Measurements from ENCODE around the gene PRPF6. TPM values are rescaled to one million over a fixed set of nuclear protein-coding genes. Genes with fewer than 3 reads are reported as not detected.

Gene PRPF6
- polyA plus RNA-seq = 11.7 and 17.3 TPM in 2 replicates

DNA sequence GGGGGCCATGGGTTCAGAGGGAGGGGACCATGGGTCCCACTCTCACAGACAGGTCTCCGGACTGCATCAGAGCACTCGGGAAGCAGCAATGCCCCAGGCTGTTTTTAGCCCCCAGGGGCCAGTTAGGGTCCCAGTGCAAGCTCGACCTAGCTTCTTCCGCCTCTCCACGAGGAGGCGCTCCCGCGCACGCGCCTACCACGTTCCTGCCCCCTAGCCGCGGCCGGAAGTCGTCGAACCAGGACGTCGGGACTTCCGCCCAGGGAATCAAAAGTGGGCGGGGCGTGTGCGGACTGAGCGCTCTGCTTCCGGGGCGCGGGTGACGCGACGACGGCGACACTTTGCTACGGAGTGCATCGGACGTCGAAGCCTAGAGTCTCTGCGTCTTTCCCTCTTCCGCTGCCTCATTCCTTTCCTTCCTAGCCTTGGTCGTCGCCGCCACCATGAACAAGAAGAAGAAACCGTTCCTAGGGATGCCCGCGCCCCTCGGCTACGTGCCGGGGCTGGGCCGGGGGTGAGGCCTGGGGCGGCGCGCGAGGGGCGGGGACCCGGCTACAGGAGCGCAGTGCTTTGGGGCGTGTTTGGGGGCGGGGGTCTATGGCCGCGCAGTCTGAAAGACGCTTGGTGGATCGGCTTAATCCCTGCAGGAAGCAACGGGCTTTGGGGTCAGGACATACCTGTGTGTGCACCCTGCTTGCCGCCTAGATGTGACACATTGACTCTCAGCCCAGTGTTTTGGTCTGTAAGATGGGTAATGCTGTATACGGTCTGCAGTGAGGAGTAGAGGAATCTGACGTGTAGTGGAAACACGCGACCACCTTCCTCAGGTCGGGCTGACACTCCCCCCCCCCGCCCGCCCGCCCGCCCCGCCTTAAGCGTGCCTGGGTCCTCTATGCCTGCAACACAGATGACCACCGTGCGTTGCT lies at the start of gene PRPF6:
PRPF6 (plus strand) TSS at position 327 of the 923 bp plus-strand sequence; CDS start at position 441, 114 bp downstream.

GRCh38 chr20:63955827-63956663 lies 24.9 kb upstream of the PRPF6 start, which contains the start of gene UCKL1:
UCKL1 (minus strand) TSS chr20:63956416; CDS start chr20:63956372, 44 bp downstream.

DNA sequence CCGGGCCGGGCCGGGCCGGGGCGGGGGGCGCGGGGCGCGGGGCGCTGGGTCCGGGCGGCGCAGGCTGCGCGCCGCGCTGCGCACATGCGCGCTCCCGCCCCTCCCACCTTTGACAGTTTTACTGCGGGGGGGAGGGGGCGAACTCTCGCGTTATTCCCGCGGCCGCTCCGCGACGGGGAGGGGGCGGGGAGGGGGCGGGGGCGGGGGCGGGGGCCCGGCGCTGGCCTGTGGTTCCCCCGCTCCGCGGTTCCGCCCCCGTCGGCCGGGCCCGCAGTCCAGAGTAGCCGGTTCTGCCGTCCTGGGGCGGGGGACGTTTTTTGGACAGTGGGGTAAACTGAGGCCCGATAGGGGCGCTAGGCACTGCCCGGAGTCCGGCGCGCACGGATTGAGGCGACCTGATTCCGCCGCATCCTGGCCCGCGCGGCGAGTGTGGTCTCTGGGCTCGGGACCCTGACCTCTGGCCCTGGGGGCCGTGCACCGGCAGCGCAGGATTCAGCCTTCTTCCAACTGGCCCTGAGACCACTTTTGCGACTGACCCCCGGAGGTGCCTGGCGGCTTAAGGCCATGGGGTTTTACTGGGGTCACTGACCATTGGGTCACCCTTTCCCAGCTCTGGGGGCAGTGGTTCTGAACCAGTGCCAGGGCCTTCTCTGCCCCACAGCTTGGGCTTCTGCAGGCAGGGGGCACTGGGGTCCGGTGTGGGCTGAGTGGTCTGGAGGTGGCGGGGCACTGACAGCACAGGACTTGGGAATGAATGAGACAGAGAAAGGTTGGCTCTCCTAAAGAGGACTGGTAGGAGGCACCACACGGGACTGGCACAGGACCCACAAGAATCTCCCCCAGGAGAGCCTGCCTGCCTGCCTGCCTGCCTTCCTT lies 10.9 kb upstream of the PRPF6 start, which contains the start of gene ZNF512B:
ZNF512B (minus strand) TSS at position 93 of the 876 bp plus-strand sequence. CDS start 1,980 bp downstream, outside the sequence.

DNA sequence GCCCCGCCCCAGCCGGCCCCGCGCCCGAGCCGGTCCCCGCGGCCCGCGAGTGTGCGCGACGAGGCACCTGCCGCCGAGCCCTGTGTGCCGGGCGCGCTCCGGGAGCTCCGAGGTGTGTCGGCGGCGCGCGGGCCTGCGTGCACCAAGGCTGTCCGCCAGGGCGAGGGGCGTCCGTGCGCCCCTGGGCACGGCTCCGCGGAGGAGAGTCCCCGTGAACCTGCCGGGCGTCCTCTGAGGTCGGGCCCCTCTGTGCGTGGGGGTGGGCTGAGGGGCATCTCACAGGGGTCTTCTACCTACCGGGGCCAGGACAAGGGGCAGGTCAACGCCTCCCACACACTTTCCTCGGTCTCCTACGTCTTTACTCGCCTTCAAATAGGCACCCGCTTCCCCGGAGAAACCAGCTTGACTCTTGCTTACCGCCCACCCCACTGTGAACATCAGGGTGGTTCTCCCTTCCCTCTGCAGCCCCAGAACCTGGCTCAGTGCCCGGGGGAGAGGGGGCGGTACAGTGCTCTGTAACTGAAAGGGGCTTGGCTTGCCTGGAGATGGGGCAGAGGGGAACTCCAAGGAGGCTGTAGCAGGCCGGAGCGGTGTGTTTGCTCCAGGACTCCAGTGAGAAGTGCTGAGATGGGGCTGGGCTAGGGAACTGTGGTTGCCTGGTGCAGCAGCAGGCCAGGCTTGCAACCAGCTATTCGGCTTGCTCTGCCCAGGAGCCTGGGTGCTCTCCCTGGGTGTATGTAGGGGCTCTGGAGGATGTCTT lies 1.2 kb upstream of the PRPF6 start, which contains the start of gene SAMD10:
SAMD10 (minus strand) TSS at position 86 of the 760 bp plus-strand sequence. CDS start 175 bp downstream, outside the sequence.

DNA sequence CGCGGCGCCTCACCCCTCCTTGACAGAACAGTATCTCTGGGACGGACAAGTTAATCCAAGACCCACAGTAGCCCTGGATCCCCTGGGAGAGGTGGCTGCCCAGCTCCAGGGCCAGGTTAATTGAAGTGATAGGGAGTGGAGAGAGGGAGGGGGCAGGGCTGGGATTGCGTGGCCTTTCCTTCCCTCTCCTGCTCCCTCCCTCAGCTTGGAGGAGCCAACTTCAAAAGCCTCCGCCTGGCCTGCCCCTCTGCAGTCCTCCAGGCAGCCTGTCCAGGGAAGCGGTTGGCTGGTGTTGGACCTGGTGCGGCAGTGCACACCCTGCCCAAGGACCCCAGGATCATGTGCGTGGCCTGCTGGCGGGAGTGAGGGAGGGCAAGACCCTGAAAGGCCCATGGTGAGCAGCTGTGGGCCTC lies 55.0 kb downstream of the PRPF6 start, which contains the start of gene C20orf204:
C20orf204 (plus strand) TSS at position 250 of the 413 bp plus-strand sequence; CDS start at position 392, 142 bp downstream.

GRCh38 chr20:64049060-64049877 lies 68.3 kb downstream of the PRPF6 start, which contains the start of gene SOX18:
SOX18 (minus strand) TSS chr20:64049639; CDS start chr20:64049516, 123 bp downstream.

DNA sequence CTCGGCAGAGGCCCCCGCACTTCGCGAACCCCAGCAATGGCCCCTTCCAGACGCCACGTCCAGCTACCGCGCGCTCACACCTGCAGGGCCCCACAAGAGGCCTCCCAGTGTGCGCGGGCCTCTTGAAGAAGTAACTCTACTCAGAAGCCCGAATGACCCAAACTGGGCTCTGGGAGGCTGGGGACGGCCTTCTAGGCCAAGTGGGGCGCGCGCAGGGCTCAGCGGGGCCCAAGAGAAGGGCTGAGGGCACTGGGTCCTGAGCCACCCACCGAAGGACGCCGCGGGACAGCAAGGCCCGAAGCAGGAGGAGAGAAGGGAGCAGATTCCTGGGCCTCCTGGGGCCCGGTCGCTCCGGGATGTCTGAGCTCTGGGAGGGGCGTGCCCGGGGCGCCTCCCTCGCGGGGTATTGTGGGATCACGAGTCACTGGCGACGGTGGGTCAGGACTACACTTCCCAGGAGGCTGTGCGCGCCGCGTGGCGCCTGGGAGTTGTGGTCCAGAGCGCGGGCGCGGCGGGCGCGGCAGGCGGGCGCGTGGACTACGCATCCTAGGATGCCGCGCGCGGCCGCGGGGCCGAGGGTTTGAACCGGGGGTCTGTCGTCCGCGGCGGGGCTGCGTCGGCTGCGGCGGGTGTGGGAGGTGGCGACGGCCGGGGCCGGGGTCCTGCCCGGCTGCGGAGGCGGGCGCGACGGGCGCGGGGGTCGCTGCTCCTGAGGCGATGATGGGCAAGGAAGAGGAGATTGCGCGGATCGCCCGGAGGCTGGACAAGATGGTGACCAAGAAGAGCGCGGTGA lies 81.9 kb downstream of the PRPF6 start, which contains the start of gene TCEA2:
TCEA2 (plus strand) TSS at position 603 of the 793 bp plus-strand sequence; CDS start at position 718, 115 bp downstream.

DNA sequence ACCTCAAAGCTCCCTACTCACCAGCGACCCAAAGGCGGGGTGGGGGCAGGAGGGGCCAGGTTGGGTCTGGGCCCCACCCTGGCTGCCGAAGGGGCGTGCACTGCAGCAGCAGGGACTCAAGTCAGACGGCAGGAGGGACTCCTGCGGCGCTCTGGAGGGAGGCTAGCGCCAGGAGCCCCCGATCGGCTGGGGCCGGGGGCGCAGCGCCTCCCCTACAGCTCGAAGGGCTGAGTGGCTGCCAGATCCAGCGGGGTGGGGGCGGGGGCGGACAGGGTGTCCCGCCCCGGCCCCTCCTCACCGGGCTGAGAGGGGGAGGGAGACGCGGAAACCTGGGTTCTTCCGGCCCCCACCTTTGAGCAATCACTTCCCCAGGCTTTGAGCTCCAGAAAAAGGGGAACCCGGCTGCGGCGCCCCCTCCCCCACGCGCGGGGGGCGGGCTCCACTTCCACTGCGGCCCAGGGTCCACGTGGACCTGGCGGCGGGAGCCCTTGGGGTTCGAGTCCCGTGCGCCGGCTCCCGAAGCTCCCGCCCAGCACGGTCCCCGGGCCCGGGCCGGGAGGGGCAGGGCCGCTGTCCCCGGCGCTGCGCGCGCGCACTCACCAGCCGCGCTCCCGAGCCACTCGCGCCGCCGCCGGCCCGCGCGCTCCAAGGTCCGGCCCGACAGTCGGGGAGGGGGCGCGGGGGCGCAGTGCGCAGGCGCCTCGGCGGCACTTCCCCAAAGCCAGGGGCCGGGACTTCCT lies 98.5 kb downstream of the PRPF6 start, which contains the start of gene RGS19:
RGS19 (minus strand) TSS at position 246 of the 740 bp plus-strand sequence. CDS start 2,632 bp downstream, outside the sequence.

GRCh38 chr20:64080013-64080812 lies 99.3 kb downstream of the PRPF6 start, which contains the start of gene OPRL1:
OPRL1 (plus strand) TSS chr20:64080082; CDS start chr20:64092721, 12,639 bp downstream.

Other genes starting within 250 kb of the PRPF6 start
- gene LIME1, start 244.5 kb upstream of the PRPF6 start, polyA plus RNA-seq = not detected in 2 replicates
- 0.93 TPM in 1 of 2 replicates, not detected in the other for gene SLC2A4RG, start 241.4 kb upstream of the PRPF6 start, polyA plus RNA-seq
- 2.8 and 6.3 TPM in 2 replicates for gene ZBTB46, start 149.9 kb upstream of the PRPF6 start, polyA plus RNA-seq
- gene ABHD16B, start 119.6 kb upstream of the PRPF6 start, polyA plus RNA-seq = not detected in 2 replicates
- 7.6 and 9.1 TPM in 2 replicates for gene TPD52L2, start 115.9 kb upstream of the PRPF6 start, polyA plus RNA-seq
- gene DNAJC5, start 86.0 kb upstream of the PRPF6 start, polyA plus RNA-seq = 8.3 and 9.6 TPM in 2 replicates
- gene UCKL1, start 24.7 kb upstream of the PRPF6 start, polyA plus RNA-seq = 3.1 and 5.6 TPM in 2 replicates
- gene ZNF512B, start 11.2 kb upstream of the PRPF6 start, polyA plus RNA-seq = 0.05 and 0.06 TPM in 2 replicates
- 0.25 and 0.73 TPM in 2 replicates for gene SAMD10, start 1.5 kb upstream of the PRPF6 start, polyA plus RNA-seq
- not detected in 2 replicates for gene C20orf204, start 55.0 kb downstream of the PRPF6 start, polyA plus RNA-seq
- 0.29 TPM in 1 of 2 replicates, not detected in the other for gene SOX18, start 68.5 kb downstream of the PRPF6 start, polyA plus RNA-seq
- gene TCEA2, start 82.1 kb downstream of the PRPF6 start, polyA plus RNA-seq = 42.6 and 72.7 TPM in 2 replicates
- 0.36 TPM in 1 of 2 replicates, not detected in the other for gene RGS19, start 98.4 kb downstream of the PRPF6 start, polyA plus RNA-seq
- 0.13 TPM in 1 of 2 replicates, not detected in the other for gene OPRL1, start 99.0 kb downstream of the PRPF6 start, polyA plus RNA-seq
- gene LKAAEAR1, start 103.3 kb downstream of the PRPF6 start, polyA plus RNA-seq = not detected in 2 replicates
- gene NPBWR2, start 126.4 kb downstream of the PRPF6 start, polyA plus RNA-seq = not detected in 2 replicates
- gene MYT1, start 183.3 kb downstream of the PRPF6 start, polyA plus RNA-seq = 0.75 and 2.0 TPM in 2 replicates

All from Purkinje cell (primary cell).